D341Med (cell line): Measurements from ENCODE around the gene SLC41A1.
"Not testable (repeated sequence)": the region's sequence is repeated elsewhere in the genome, so short reads cannot be mapped to it uniquely, and the experiment has no call there.

Experiments
- DNase-seq: peaks from one replicate; pipeline ENCODE4 v3.0.0; 2012; ENCODE audit warnings: low spot score

The SLC41A1 gene

DNA sequence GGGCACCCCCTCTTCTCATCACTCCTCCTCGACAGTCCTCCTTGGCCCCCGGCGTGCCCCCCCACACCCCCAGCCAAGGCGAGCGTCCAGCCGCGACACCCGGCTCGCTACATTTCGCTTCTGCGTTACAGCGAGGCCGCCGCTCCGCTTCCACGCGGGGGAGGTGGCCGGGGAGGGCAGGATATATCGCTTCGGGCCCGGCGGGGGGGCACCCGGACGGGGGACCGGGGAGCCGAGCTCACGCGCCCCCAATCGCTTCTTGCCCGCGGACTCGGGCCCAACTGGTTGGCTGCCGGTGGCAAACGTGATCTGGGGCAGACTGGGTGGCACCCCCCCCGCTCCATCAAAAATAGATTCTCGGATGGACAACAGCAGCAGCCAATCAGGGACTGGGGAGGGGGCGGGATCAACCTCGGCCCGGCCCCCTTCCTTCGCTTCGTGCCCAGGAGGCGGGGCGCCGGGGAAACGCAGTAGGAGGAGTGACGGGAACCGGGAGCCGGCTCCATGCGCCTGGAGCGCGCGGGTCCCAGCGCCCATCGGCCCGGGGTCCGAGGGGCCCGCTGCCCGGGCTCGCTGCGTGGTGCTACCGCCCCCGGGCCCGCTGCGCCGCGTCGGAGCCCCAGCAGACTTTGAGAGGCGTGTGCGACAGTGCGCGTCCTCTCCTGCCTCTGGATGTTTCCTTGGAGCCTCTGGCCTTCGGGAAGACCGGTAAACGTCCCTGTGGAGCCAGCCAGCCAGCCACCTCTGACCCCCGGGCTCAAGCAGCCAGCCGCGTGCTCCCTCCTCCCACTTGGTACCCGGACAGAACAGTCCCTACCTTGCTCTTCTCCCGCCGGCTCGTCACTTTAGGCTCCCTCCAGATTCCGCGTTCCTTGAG, at the start of gene SLC41A1:
TSS of gene SLC41A1 (minus strand) at position 321 of the 877 bp plus-strand sequence. CDS start 2,757 bp downstream, outside the sequence.
- peak; percentile 100 for DNase-seq

DNA sequence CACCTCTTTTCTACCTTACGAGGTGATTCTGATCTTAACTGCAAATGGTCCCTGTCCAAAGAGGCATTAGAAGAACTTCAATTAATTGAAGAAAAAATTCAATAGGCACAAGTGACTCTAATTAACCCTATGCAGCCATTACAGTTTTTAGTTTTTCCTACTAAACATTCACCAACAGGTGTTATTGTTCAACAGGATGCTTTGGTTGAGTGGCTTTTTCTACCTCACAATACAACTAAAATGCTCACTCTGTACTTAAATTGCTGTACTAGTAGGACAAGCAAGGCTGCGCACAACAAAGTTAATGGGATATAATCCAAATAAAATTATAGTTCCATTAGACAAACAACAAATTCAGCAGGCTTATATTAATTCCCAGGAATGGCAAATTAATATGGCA, 48.5 kb upstream of the SLC41A1 start:
- DNase-seq: no peak

DNA sequence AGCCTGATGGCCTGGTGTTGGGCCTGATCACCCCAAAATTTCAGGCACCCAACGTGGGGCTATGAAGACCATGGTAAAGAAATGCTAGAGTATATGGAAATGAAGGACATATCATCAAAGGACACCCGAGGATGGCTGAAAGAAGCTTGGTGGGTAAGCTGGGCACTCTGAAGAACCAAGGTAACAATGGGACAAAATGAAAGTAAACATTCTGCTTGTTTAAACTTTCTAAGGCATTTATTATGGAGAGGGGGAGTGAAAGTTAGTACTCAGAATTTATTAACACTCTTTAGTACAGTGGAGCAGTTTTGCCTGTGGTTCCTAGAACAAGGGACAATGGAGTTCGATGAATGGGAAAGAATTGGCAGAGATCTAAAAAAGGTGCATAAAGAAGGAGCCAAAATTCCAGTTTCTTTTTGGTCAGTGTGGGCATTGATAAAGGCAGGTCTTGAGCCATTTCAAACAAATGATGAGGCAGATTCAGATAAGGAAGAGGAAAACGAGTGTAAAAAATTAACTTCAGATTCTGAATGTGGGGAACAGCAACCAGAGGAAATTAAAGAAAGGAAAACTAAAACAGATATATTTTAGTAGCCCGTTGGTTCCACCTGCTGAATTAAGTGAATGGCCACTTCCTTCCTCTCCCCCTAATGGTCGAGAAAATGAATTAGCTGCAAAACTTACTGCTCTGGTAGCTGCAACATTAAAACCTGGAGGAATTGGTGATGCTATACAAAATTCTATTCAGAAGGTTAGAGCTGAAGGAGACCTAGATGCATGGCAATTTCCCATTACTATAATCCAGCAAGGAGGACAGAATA, 45.4 kb upstream of the SLC41A1 start:
- no peak for DNase-seq

DNA sequence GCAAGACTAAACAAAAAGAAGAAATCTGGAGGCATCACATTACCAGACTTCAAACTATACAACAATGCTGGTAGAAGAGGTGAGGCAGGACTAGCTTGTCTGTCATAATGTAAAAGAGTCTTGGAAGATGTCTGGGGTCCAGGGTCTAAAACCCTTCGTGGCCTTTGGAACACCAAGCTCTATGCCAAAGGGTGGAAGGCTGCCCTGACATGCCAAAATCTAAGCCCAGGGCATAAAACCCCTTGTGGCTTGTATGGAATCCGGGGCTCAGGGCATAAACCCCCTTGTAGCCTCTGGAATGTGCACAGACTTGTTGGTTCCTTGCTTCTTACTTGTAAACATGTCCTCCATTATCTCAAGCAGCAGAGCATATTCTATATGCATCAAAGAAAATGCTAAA, 44.5 kb upstream of the SLC41A1 start:
- not testable (repeated sequence) for DNase-seq

DNA sequence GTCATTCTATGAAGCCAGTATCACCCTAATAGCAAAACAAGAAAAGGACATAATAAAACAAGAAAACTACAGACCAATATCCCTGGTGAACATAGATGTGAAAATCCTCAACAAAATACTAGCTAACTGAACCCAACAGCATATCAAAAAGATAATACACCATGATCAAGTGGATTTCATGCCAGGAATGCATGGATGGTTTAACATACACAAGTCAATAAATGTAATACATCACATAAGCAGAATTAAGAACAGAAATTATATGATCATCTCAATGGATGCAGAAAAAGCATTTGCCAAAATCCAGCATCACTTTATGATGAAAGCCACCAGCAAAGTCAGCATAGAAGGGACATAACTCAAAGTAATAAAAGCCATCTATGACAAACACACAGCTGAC, 43.4 kb upstream of the SLC41A1 start:
- no peak for DNase-seq

DNA sequence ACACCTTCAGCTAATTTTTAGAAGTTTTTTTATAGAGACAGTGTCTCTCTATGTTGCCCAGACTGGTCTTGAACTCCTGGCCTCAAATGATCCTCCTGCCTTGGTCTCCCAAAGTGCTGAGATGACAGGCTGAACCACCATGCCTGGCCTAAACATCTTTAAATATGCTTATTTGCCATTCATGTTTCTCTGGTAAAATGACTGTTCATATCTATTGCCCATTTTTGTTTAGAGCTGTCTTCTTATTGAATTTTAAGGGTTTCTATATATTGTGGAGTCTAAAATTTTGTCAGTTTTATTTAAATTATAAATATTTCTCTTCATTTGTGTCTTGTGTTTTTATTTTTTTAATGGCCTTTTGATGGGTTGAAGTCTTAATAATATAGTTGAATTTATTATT, 40.0 kb upstream of the SLC41A1 start:
- no peak for DNase-seq

DNA sequence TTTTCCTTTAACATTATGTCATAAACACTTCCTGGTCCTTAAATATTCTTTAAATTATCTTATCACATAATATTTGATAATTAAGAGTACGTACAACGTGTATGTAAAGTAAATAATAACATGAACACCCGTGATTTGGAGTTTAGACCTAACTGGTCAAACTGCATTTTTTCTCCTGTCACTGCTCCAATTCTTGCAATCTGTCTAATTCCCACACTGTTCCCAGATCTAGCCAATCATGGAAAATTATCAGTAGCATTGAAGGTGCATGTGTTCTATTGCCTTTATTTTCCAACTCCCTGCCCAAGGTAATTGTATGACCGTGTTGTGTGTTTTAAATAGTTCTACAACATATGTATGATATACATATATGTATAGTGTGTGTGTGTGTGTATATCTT, 39.0 kb upstream of the SLC41A1 start:
- no peak for DNase-seq

DNA sequence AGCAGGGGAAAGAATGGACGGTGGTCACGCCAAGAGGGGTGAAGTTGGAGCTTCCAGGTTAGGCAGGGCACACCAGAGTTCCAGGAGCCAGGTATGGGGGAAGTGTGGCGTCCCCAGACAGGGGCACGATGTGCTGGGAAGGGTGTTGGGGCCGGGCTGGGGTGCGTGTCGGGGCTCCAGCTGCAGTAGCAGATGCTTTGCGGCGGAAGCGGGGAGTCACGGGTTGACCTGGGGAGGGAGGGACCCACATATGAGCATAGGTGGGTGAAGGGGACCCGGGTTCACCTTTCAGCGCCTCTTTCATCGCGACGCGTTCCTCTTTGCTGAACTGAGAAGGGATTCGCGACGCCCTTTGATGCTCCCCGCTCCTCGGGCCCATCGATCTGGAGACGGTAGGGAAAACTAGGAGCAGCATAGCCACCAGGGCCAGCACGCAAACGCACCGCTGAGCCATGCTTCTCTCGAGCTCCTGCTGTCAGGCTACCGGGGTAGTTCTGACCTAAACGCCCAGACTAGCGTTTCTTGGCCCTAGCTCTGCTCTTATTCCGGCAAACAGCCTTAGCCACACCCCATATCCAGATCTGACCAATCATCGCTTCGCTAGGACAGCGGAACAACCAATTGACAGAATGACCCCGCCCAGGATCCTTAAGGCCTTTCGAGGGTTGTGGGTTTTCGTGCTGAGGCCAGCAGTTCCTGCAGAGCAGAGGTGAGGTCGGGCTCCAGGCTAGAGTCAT, 36.8 kb upstream of the SLC41A1 start, which contains the start of gene PM20D1:
TSS of gene PM20D1 (minus strand) at position 514 of the 737 bp plus-strand sequence. CDS start at position 454, 60 bp downstream.
- no peak for DNase-seq

DNA sequence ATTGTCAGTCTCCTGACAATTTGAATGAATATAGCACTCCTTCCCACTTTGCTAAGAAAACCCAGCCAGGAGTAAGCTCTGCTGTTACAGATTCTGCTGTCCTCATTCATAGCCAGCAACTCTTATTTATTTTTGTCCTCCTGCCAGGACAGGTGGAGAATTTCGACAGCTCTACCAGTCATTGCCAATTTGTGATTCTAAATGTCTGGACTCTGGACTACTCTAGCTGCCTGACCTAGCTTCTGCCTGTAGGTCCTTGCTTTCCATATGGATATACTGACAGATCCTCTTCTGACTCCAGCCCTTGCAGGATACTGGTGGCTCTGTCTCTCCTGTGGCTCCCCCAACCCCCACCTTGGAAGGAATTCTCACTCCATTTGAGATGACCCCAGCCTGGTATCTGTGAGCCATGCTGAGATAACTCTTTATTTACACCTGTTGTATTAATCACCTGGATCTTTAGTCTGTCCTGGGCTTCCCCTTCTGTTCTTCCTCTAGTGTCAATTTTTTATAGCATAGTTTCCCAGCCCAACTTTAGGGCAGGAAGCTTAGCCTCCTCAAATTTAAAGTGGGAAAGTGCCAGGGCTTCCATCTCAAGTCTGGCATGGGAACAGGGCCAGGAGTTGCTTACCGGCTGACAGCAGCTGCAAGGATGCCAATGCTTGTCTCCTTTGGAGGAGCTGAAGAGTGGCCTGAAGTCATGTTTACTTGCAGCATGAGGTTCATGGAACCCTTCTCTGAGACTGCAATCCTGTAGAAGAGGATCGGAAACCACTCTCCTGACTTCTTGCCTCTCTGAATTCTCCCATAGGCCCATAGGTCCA, 30.2 kb upstream of the SLC41A1 start:
- DNase-seq: no peak

DNA sequence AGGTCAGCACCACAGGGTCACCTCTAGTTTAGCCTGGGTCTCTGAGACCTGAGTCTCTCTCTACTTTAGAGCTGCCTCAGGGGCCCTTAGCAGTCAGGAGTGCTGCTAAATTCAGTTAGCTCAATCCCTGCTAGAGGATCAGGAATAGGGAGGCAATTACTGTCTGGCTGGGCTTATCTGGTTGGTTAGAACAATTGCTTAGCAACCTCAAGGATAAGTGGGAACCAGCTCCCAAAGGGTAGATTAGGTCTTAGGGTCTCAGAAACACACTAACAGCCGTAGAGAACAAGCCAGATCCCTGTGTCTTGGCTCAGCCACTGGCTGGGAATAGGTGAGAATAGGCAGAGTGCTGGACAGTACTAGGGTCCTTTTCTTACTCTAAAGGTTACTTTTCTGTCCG, 29.2 kb upstream of the SLC41A1 start:
- peak; percentile 47 for DNase-seq

DNA sequence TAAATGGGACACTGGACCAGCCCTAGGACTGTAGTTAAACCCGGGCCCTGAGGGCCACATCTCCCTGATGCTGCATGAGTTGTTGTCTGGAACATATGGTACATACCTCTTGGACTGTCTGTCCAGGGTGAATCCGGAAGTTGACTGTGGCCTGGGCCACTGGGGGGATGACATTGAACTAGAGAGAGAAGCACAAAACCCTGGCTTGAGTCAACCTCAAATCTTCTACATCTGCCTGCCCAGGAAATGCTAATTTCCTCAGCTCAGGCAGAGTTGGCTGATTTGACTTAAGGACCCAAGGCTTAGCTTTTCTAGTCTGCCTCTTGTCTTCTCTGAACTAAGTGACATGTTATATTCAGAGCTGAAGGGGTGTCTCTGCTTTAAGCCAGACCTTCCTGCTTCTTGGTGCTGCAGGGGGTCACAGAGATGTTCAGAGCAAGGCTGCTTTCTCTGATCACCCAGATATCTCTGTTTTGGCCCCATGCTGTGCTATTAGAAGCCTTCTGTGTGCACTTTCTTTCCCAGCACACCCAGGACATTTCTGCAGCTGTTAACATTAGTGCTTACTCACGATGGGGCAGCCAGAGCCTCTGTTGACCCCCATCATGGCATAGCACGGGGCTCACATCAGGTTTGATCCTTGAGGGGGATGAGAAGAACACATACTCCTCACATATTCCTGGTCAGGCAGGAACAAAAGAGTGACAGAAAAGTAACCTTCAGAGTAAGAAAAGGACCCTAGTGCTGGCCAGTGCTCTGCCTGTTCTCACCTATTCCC, 27.3 kb upstream of the SLC41A1 start:
- DNase-seq: no peak

DNA sequence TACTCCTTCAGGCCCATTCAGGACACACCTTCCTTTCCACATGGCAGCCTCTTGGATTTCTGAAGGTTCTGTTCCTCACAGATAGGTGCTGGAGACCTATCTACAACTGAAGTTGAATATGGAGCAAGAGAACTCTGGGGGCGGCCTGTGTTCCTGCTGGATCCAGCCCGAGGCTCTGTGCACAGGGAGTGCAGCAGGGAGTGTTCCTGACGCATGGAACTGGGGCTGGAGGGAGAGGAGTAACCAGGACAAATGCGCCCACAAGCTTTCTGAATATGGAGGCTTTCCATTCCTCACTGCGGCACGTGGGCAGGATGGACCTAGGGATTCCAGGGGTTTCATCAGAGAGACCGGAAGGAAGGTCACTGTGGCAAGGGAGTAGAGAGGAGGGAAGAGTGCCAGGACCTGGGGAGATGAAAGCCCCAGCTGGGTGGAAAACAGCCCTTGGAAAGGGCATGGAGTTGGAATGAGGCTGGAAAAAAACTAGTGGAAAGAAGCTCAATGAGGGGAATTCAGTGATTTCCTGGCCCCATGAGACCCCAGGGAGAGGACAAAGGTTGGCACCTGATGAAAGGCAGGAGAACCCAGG, 24.5 kb upstream of the SLC41A1 start:
- no peak for DNase-seq

DNA sequence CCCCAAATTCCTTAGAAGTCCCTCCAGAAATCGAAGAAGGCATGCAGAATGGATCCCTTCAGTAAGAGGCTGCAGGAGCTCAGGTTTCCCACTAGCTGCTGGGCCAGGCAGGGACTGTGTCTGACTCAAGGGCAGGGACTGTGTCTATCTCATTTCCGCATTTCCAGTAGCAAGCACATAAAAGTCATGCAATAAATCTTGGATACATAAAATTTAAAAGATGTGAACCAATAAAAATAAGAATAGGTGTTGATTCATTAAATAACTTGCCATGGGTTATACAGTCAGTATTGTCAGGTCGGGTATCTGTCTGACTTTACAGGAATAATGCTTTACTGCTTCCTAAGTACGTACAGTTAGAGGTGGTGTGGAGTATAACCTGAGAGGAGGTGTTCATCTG, 21.8 kb upstream of the SLC41A1 start:
- DNase-seq: no peak

DNA sequence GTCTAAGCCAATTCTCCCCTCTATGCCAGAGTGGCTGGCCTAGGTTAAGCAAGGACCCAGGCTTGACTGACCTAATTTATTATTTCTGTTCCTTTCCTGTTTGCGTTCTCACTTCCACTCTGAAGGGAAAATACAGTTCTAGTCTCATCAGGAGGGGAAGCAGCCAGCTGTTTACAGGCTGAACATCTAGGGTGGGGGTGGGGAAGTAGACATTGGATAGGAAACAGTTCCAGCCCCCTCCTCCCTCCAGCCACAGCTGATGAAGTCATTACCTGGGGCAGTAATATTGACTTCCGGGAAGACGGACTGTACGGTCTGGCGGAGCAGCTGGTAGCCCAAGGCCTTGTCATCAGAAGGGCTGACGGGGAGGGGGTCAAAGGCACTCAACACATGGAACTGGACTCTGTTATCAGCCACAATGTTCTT, 19.3 kb upstream of the SLC41A1 start:
- DNase-seq: no peak

DNA sequence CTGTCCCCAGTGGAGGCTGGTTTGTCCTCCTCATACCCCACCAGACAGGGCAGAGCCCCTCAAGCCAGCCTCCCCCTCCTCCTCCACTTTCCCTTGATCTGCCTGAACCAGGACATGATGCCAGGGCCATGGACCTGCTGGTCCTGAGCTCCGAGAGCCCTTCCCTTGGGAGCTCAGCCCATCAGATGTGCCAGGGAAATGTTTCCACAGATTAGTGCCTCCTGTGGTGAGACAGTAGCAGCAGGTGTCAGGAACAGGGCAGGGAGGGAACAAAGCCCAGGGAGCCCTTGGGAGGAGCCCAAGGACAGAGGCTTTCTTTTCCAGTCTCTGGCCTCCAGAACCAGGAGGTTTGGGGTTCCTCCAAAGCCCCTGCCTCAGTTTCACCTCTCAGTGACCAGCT, 14.6 kb upstream of the SLC41A1 start:
- no peak for DNase-seq

DNA sequence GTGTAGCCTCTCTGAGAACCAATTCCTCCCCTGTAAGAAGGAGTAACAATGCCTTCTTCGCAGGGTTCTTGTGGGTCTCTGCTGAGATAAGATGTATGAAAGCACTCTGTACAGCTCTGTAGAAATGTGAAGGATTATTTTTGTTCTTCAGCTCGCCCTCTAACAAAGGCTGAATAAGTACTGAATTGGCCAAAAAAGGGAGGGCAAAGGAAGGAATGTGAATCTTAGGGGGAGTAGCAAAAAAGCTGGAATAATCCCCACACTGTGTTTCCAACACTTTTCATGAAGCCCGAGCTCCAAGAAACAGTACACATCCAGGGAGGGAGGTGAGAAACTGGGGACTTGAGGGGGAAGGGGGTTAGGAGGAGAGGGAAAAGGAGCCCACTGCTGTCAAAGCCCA, 14.0 kb upstream of the SLC41A1 start:
- no peak for DNase-seq

DNA sequence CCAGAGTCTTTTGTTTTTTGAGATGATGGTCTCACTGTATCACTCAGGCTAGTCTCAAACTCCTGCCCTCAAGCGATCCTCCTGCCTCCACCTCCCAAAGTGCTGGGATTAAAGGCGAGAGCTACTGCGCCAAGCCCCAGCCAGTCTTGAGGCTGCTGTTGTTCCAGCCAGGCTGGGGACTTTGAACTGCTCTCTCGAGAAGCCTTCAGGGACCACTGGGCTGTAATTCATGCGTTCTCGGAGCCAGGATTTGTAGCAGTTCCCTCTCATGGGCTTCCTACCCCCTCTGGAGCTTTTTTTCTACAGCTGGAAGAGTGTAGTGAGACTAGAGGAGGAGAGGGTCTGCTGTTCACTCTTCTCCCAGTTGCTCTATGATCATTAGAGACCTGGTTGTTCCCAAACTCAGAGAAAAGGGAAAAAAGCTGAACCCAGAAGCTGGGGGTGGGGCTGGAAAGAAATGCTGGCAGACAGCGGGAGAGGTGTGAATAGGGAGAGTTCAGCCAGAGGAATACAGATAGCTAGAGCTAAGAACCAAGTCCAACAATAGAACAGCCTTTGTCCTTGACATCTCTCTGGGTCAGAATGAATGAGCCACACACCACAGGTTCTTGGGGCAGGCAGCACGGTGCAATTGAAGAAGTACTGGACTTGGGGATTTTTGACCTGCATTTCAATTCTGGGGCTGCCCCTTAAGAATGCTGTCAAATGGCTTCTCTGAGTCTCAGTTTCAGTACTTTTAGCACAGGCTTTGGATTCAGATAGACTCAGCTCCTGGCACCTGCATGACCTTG, 13.2 kb upstream of the SLC41A1 start:
- DNase-seq: no peak

DNA sequence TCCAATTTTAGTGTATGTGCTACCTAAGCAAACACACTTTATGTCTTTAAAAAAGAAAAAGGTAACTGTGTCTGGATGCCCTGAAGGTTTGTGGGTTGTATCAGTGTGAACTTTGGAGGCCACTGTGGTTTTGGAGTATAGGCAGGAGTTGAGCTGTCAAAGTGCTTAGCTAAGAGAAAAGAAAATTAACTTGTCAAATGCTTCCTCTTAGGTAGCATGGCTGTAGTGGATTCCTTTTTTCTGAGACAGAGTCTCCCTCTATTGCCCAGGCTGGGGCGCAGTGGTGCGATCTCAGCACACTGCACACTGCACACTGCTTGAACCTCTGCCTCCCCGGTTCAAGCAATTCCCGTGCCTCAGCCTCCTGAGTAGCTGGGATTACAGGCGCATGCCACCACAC, 11.2 kb upstream of the SLC41A1 start:
- no peak for DNase-seq

DNA sequence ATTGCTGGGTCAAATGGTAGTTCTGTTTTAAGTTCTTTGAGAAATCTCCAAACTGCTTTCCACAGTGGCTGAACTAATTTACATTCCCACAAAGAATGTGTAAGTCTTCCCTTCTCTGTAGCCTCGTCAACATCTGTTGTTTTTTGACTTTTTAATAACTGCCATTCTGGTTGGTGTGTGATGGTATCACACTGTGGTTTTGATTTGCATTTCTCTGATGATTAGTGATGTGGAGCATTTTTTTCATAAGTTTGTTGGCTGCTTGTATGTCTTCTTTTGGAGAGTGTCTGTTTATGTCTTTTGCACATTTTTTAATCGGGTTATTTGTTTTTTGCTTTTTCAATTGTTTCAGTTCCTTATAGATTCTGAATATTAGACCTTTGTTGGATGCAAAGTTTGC, 10.3 kb upstream of the SLC41A1 start:
- not testable (repeated sequence) for DNase-seq
